HG03095 (cell line): ENCODE results near the gene CELSR3.

Source experiments
- ATAC-seq: cut with Tn5 transposase; IDR thresholded peaks from one replicate; pipeline ENCODE4 v1.9.1; 2021; ENCODE audit warnings: moderate library complexity; ENCODE audit not compliant: unreplicated experiment

CELSR3 gene

DNA sequence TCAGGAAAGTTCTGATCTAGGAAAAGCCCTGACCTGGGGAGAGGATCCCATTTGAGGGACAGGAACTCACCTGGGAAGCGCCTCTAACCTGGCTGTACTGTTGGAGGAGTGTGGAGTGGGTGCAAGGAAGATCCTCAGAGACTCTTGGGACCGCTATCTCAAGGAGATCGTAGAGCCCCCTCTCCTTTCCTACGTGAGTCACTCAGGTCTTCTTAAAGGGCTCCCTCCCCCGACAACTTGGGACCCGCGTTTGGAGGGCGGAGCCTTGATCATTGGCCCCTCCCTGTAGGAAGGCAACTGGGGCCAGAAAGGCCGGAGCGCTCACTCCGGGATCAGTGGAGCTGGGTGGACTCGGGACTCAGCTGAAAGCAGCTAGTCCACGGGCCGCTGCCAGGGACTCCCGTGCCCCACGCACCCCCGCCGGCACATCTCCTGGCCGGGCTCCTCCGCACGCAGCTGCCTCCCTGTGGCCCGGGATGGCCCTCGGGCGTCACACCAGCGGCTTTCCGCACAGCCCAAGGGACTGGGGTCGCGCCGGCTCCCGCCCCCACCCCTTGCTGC, 27.9 kb downstream of the CELSR3 start:
- no peak for ATAC-seq

DNA sequence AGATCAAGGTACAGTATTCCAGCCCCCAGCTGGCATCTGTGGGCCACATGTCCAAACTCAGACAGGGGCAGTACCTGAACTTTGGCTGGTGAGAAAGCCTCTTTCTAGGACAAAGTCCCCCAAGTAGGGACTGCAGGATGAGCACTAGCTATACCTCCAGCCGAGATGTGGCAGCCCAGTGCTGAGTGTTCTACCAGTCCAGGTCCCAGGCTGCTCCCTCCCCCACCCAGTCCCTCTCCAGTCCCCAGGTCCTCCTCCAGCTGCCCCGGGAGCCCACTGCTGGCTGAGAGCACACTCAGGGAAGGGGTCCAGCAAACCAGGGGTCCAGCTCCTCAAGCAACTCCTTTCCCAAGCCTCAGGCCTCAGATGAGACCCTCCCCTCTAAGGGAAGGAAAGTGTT, 28.9 kb downstream of the CELSR3 start:
- ATAC-seq: no peak

DNA sequence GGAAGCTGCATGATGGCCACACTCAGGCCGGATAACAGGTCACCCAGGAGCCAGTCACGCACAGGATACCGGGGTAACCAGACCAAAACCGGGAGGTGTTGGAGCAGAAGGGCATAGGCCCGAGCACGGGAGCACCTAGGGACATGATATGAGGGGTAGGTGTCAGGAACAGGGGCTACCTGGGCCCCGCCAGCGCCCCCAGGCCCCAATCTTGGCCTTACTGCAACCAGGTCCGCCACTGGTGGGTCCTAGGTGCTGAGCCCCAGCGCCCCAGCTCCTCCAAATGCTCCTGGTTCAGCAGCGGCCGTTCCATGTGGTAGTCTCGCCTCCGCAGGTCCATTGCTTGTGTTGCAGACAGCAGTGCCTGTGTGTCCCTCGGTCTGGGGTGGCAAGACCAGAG, 29.4 kb downstream of the CELSR3 start:
- ATAC-seq: no peak

DNA sequence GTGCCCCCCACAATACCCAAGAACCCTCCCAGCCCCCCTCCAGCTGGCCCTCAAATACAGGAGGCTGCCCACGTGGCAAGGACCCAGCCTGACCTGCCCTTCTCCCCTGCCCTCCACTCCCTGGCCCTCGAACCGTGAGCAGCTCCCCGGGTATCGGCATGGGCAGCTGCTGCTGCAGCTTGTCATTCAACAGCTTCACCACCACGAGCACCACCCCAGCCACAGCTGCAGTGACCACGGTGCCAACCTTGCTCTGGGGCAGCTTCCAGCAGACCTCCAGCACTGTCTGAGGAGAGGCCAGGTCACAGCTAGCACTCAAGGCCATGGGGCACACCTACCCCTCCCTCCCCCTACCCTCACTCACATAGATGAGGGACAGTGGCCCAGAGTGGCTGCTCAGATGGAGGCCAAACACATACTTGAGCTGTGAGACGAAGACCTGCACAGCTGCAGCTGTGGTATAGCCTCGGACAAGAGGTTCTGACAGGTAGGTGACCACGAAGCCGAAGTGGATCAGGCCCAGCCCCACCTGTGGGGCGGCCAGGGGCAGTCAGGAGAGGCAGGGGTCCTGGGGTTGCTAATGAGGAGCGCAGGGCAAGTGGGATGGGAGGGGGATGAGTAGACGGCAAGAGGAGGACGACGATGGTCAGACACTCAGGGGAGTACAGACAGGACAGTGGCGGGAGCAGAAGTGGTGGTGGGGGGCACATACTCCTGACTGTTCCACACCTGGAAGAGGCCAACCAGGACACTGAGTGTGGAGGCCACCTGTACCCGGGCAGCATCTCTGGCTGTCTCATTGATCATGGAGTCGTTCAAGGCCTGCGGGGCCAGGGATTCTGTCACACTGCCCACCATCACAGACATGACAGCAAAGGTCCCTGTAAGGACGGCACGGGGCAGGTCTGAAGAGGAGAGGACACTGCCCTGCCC, 30.9 kb downstream of the CELSR3 start:
- ATAC-seq: no peak

DNA sequence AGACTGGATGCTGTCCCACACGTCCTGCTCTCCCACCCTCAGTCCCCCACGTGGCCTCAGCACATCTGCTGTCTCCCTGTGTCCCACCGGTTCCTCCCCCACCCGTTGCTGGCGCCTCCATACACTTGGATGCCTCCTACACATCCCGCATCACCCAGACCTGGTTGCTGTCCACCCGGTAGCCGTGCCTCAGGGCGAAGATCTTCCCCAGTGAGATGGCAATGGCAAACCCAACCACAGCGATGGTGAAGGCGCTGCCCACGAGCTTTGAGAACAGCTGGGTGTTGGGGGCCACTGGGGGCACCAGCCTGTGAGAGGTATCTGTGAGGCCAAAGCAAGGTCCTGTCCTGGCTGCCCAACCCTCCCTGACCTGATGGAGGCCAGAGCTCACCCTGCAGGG, 31.9 kb downstream of the CELSR3 start:
- ATAC-seq: no peak

DNA sequence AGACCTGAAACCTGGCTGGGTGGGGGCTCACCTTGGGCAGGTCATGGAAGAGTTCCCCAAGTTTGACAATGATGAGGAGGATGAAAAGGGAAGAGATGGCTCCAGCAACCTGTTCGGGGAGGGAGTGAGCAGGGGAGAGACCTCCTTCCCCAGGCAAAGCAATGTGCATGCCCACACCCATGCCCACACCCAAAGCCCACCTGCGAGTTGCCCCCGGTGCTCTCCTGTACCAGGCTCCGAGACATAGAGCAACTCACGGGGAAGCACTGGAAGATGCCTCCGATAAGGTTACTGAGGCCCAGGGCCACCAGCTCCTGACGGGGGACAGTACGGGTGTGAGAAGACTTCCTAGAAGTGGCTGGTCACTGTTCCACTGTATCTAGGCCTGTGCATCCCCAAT, 32.3 kb downstream of the CELSR3 start:
- ATAC-seq: no peak

DNA sequence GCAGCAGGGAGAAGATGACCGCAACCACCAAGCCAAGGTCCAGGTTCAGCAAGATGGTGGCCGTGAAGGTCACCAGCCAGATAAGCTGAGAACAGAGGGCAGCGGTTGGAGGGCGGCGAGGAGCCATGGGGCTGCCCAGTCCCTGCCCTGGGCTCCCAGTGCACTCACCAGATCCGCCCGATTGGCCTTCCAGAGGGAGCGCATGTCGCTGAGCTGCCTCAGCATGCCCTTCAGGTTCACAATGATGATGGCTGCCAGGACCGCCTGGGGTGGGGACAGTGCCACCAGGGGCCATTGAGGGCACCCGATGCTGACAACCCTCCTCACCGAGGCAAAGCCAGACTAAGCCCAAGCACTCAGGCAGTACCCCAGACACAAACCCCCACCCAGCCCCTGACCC, 32.8 kb downstream of the CELSR3 start:
- no peak for ATAC-seq

DNA sequence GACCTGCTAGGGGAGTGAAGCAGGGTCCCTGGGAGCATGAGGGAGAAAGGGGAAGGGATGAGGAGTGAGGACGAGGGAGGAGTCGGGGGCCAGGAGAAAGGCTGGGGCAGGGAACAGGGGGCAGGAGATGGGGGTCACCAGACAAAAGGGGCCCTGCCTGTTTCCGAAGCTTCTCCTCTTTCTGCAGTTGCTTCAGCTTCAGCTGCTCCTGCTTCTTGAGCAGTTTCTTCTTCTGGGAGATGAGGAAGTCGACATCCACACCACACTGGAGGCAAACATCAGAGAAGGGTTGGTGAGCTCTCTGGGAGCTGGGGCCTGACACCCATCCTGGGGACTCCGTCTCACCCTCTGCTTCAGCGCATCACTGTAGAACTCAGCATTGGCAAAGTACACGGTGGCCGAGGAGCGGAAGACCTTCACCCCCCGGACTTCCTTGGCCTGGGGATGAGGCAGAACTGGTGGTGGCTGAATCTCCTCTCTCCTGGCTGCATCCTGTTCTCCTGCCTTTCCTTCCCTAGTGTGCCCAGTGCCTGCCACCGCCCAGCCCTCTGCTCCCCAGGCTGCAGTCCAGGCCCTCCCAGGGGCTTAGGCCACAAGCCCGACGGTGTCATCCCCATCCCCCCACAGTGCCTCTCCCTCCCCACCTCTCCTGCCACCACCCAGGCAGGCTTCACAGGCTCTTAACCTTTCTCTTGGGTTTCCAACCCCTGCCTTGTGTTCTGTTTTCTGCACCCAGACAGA, 34.2 kb downstream of the CELSR3 start:
- ATAC-seq: no peak

DNA sequence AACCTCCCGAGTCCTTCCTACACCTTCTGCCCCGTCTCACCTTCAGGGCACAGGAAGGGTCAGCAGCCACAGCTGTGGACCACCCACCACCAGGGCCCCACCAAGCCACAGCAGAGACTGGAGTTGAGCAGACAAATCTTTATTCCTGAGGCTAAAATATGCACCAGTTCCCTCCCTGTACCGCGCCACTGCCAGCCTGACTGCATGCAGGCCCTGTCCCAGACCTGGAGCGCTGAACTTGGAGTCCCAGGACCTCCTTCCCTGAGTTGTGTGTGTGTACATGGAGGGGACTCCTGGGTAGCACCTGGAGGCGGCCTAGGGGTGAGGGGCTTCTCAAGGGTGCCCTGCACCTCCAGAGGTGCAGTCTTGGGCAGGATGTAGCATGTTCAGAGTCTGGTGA, 37.1 kb downstream of the CELSR3 start:
- ATAC-seq: no peak

DNA sequence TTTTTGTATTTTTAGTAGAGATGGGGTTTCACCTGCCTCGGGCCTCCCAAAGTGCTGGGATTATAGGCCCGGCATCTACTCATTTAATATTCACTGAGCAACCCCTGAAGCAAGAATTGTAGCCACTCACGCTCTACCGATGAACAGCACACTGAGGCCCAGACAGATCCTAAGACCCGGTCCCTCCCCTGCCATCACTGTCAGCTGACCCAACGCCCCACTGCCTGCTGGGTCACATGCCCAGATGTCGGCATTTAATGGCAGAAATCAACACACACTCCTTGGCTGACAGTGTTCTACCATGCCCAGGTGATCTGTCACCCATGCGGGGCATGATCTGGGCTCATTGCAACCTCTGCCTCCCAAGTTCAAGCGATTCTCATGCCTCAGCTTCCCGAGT, 37.9 kb downstream of the CELSR3 start:
- ATAC-seq: no peak

DNA sequence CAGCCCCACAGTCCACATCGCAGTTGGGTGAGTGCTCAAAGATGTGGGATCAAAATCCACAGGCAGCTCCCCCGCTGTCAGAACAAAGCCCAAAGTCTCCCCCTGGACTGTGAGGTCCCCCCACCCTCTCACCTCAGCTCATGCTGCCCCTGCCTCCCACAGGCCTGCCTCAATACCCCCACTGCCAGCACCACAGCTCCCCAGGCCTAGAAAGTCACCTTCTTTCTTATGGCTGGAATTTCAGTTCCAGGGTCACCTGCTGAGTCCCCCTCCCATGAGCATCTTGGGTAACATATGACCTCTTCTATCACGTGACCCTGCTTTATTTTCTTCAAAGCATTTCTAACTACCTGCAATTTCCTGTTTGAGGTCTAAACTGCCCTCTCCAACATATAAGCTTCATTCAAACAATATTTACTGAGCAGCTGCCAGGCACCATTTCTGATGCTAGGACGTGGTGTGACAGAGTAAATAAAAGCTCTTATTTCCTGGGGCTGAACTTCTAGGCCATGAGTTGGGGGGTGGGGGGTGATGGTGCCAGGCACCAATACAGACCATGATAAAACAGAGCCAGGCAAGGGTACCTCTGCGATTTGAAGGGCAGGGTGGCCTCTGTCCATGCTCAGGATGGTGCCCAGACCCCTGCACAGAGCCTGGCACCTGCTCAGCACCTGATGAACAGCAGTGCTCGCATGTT, 38.7 kb downstream of the CELSR3 start:
- ATAC-seq: no peak

DNA sequence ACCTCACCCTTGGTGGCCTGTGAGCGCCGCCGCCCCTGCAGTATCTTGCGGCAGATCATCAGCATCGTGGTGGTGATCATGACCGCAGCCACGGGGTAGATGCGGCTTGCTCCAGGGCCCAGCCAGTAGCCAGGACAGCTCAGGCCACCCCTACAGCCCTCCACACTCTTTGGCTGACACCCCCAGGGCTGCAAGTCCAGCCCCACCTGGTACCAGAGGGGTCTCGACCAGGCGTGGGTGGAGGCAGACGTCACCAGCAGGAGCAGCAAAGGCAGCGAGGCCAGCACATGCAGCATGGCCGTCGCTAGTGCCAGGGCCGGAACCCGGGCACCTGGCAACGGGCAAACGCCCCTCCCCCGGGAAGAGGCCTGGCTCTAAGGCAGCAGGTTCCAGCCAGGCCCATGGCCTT, 41.2 kb downstream of the CELSR3 start, which contains the start of gene TMEM89:
Gene TMEM89, minus strand, starts transcription at position 309 of the 409 bp plus-strand sequence. Its CDS starts 13 bp downstream, at position 296.
- ATAC-seq: no peak

DNA sequence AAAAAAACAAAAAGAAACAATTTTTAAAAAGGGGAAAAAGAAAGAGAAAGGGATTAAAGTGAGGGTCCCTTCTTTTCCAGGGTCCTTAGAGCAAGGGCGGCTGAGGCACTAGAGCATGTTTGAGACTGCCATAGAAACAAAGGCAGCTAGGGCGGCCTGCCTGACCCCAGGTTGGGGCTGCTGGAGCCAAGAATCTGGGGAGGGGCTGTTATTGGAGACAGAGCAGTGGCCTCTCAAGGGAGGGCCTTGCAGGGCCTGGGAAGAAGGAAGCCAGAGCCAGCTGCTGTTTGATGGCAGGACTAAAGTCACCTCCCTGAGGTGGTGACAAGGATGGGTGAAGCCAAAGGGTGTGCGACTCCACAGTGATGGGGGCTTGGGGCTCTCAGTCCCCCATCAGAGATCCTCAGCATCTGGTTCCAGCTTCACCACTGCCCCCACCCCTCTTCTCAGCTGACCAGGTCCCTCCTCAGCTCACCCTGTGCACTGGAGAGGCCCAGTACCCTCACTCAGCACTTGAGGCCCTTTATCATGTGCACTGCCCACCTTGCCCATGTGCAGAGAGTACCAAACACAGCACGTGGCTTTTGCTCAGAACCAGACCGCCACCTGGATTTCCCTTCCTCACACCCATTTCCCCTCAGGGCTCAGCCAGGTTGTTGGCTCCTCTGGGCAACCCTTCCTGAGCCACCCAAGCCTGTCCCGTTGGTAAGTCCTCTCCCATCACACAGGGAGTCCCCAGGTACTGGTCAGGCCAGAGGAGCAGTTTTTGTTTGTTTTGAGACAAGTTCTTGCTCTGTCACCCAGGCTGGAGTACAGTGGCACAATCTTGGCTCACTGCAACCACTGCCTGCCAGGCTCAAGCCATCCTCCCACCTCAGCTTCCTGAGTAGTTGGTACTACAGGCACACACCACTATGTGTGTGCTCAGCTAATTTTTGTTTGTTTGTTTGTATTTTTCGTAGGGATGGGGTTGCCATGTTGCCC, 42.9 kb downstream of the CELSR3 start:
- ATAC-seq: no peak

DNA sequence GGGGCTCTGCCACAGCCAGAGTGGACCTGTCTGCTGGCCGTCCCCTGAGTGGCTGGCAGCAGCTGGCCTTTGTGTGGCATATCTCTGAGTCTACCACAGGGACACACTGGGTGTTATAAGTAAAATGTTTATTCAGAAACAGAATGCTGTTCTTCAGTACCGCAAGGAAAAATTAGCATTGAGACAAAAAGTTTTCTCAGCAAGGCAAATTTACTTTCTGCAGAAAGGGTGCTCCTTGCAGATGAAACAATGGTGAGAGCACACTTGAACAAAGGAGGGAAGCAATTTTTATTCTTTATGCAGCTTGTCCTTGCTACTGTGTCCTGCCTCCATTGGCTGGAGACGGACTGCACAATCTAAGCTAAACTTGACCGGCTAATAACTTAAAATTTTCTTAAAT, 45.1 kb downstream of the CELSR3 start:
- no peak for ATAC-seq

DNA sequence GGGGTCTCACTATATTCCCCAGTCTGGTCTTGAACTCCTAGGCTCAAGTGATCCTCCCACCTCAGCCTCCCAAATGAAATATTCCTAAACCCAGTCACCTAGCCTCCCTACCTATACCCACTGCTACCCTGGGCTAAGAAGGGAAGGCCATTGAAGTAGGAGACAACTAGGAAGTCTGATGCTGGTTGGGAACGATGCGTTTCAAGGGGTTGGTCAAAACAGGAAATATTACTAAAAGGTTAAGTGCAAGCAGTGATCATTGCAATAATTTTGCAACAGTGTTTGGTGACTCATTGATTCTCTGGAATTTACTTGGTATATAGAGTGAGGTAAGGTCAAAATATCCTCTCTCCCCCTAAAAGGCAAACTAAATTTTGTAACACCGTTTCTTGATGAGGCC, 48.6 kb downstream of the CELSR3 start:
- no peak for ATAC-seq

DNA sequence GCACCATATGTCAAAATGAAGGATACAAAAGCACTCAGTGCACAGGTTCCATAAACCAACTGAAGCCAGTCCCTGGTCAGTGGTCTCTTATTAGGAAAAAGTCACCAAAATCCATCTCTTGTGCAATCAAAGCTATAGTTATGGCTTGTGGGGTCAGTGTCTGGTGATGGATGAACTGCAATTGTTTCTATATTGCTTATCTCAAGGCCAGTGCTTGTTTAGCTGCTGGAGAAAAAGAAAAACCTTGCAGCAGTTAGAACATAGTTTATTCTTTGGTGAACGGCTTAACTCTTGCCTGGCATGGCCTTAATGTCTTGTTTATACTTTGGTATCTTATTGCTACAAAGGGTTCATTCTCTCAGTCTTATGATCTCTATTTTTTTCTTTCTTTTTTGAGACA, 50.4 kb downstream of the CELSR3 start:
- no peak for ATAC-seq

DNA sequence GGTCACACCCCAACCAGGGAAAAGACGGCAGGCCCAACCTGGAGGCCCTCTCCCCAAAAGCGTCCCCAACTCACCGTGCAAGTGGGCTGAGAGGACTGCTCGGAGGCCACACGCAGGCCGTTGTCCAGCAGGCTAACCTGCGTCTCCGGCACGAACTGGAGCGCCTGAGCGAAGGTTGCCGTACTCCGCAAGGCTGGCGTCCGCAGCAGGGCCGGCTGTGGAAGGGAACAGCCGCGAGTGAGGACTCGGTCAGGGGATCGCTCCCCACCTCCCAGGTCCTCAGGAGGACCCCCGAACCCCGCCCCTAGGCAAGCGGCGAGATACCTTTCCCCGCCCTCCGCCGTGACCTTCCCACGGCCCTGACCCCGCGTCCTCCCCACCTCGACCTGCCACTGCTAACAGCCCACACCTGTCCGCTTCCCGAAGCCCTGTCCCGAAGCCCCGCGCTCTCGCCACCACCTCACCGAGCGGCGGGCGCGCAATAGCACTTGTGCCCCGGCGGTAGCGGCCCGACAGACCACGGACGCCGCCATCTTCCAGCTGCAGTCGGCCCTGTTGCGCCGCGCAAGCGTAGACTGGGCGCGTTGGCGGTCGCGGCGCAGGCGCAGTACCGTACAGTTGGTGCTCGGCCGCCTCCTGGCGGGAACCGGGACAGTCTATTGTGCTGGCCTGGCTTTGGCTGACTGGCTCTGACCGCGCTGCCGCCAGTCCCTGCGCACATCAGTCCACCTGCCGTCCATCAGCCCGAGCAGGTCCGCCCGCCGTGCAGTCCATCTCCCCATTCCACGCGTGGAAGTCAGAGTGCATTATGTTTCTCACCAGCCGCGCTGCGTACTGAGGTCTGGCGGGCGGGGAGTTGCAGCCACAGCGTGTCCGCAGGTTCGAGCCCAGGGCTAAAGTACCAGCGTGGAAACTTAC, 53.3 kb downstream of the CELSR3 start, which contains the start of gene UQCRC1:
Gene UQCRC1, minus strand, starts transcription at position 559 of the 918 bp plus-strand sequence. Its CDS starts 26 bp downstream, at position 533.
- peak; percentile 97 for ATAC-seq

DNA sequence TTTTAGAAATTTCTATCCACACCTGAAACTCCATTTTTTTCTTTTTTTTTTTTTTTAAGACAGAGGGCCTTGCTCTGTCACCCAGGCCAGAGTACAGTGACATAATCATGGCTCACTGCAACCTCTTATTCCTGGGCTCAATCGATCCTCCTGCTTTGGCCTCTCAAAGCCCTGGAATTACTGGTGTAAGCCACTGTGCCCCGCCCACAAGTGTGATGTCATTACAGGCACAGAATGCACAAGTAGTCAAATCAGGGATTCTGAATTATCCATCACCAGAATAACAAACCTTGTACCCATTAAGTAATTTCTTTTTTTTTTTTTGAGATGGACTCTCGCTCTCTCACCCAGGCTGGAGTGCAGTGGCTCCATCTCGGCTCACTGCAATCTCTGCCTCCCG, 55.2 kb downstream of the CELSR3 start:
- no peak for ATAC-seq

DNA sequence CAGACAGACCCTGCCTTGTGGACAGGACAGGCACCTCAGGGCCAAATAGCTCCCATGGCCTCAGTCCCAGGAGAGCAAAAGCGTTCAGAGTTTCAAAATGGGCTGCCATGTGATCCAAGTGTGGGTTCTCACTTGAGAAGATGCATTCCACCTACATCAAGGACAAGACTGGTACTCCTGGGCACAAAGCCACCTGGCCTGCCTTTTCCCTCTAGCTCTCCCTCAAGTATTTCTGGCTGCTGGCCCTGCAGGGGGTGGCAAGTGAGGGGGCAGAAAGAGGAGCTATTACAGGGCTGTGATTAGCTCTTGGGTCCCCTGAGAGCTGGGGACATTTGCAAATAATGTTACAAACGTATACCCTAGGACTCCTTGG, 61.1 kb downstream of the CELSR3 start:
- no peak for ATAC-seq
